Measurements from ENCODE around the gene TET2. TPM values are rescaled to one million over a fixed set of nuclear protein-coding genes. Genes with fewer than 3 reads are reported as not detected.

The TET2 gene
- total and polyA plus RNA-seq, 2 of the 4 experiments (the other 2 are of a cell fraction): 5.6 to 25.3 TPM

- Histone ChIP-seq H3K79me1 (ENCODE audit: low read depth in 1 of 2, low read length in 2 of 2) (no peaks in the 10 kb centered on the region), H2BK15ac (ENCODE audit: low read depth, low read length) (no peak overlapping the region), H2BK20ac (ENCODE audit: low read depth, low read length) (no peak overlapping the region), H3K9me3 (ENCODE audit: control insufficient read depth, insufficient read depth, low read length) (no peaks in the 10 kb centered on the region; the same call in 1 of the 2 replicates), H3K9me1 (ENCODE audit: insufficient read depth, low read length) (peaks cover 8% of the 10 kb centered on the region), H3K4me2 (ENCODE audit: low read depth, low read length) (no peak overlapping the region), H4K5ac (ENCODE audit: low read depth, low read length) (no peak overlapping the region), H4K8ac (ENCODE audit: low read depth in 2 of 2, low read length in 2 of 2) (no peak overlapping the region), H3K27me3 (ENCODE audit: control insufficient read depth, insufficient read depth, low read length) (no peaks in the 10 kb centered on the region), H2BK5ac (ENCODE audit: low read depth, low read length, poor library complexity, severe bottlenecking) (no peak overlapping the region), H2AK5ac (ENCODE audit: low read depth, low read length) (no peak overlapping the region), H3K4me3 (ENCODE audit: insufficient read depth, low read depth, low read length) (no peak overlapping the region), H3K56ac (ENCODE audit: extremely low read depth, insufficient read depth, low read length) (no peak overlapping the region), H3K18ac (ENCODE audit: low read depth, low read length) (no peak overlapping the region), H3K23ac (ENCODE audit: low read depth, low read length) (no peak overlapping the region), H3K14ac (replicated peaks; ENCODE audit: low read depth, low read length) (no peak overlapping the region), H3K36me3 (ENCODE audit: control insufficient read depth, insufficient read depth, low read length) (no peaks in the 10 kb centered on the region), H3K4ac (ENCODE audit: low read depth, low read length) (no peak overlapping the region), H3K27ac (ENCODE audit: insufficient read depth, low read length) (no peak overlapping the region), H4K91ac (ENCODE audit: insufficient read depth, low read depth, low read length) (no peak overlapping the region), H2BK120ac (ENCODE audit: low read depth, low read length) (no peak overlapping the region), H3K4me1 (ENCODE audit: control insufficient read depth, insufficient read depth, low read length) (peaks cover 8% of the 10 kb centered on the region), H3K9ac (ENCODE audit: low read depth, low read length) (no peak overlapping the region), H2AK9ac (replicated peaks; ENCODE audit: low read depth, low read length, poor library complexity) (no peak overlapping the region), H4K20me1 (ENCODE audit: insufficient read depth, low read length) (peaks cover 10% of the 10 kb centered on the region; the same call in 1 of the 2 replicates), H2AFZ (replicated peaks; ENCODE audit: low read length, poor library complexity) (no peak overlapping the region)
- in situ Hi-C loops (cut with MboI; ENCODE audit: low sequenced_read_pairs) (no loop called here), intact Hi-C loops (cut with micrococcal nuclease) (loop anchor here (5.0 kb wide), 1 partner anchor 189 kb away; the partner anchor contains the start of gene PPA2), dilution Hi-C loops (cut with HindIII; ENCODE audit: low sequenced_read_pairs, unreplicated experiment) (no loop called here)
- CTCF ChIA-PET: interaction anchor here (0.9 kb wide), 1 partner anchor 9 kb away, joined by 3 read pairs; no protein-coding TSS in a partner anchor
- no peak for ATAC-seq (ENCODE audit: low read depth)
- BruUV-seq (replicated peaks): no TSS peak
- peak; percentile 4 for DNase-seq
- POLR2A ChIA-PET (ENCODE audit: unreplicated experiment): no interaction called here
- no peak for TF ChIP-seq MAZ (IDR thresholded peaks at IDR 0.05; ENCODE audit: borderline replicate concordance, low read depth, low read length)
- WGBS, 2 experiments (ENCODE audit: extremely low coverage in 2 of 2, insufficient read length in 1 of 2): no CpG with 5 or more reads among the region's 1 CpG
These were observed 136.8 kb downstream of the TET2 start for GRCh38 chr4:105283501-105283900.
